ENCODE data around the gene C8G.

C8G gene

GRCh38 chr9:136951541-136952320, 6.7 kb downstream of the C8G start, which contains the start of gene LCN12:
Gene LCN12 (plus strand): TSS chr9:136952273. CDS start chr9:136952328, 55 bp downstream.
- no peak within 1 kb of the TSS for H3K4me3 ChIP-seq (ENCODE audit: low read length)
- H3K9me3 ChIP-seq (ENCODE audit: insufficient read depth, low read depth, low read length): no peaks in the 10 kb centered on the region
- H3K27ac ChIP-seq (ENCODE audit: low read depth, low read length): no peak within 1 kb of the TSS
- peaks cover 7% of the 10 kb centered on the region for H3K4me1 ChIP-seq (ENCODE audit: insufficient read depth, low read length)
- no peaks in the 10 kb centered on the region for H3K27me3 ChIP-seq (ENCODE audit: insufficient read depth, low read length)
- WGBS: 88% methylated on average over 14 of the region's 14 CpGs
- no peaks in the 10 kb centered on the region for H3K36me3 ChIP-seq (ENCODE audit: insufficient read depth, low read length)
- H3K9ac ChIP-seq (ENCODE audit: low read depth, low read length): no peak within 1 kb of the TSS

- peaks cover 7% of the 10 kb centered on the region for H3K4me1 ChIP-seq (ENCODE audit: insufficient read depth, low read length)
- H3K9me3 ChIP-seq (ENCODE audit: insufficient read depth, low read depth, low read length): no peaks in the 10 kb centered on the region
- H3K27me3 ChIP-seq (ENCODE audit: insufficient read depth, low read length): no peaks in the 10 kb centered on the region
- WGBS: 87% methylated on average over 15 of the region's 15 CpGs
- no peak overlapping the region for H3K4me3 ChIP-seq (ENCODE audit: low read length)
- no peak overlapping the region for H3K27ac ChIP-seq (ENCODE audit: low read depth, low read length)
- no peak overlapping the region for H3K9ac ChIP-seq (ENCODE audit: low read depth, low read length)
- no peaks in the 10 kb centered on the region for H3K36me3 ChIP-seq (ENCODE audit: insufficient read depth, low read length)
Observed at GRCh38 chr9:136952321-136952850, 7.3 kb downstream of the C8G start.

- no peak overlapping the region for H3K9ac ChIP-seq (ENCODE audit: low read depth, low read length)
- H3K9me3 ChIP-seq (ENCODE audit: insufficient read depth, low read depth, low read length): no peaks in the 10 kb centered on the region
- no peak overlapping the region for H3K4me3 ChIP-seq (ENCODE audit: low read length)
- H3K36me3 ChIP-seq (ENCODE audit: insufficient read depth, low read length): no peaks in the 10 kb centered on the region
- no peaks in the 10 kb centered on the region for H3K27me3 ChIP-seq (ENCODE audit: insufficient read depth, low read length)
- 92% methylated on average over 44 of the region's 44 CpGs for WGBS
- H3K4me1 ChIP-seq (ENCODE audit: insufficient read depth, low read length): peaks cover 7% of the 10 kb centered on the region
- H3K27ac ChIP-seq (ENCODE audit: low read depth, low read length): no peak overlapping the region
Observed at GRCh38 chr9:136952876-136953770, 8.1 kb downstream of the C8G start.

DNA sequence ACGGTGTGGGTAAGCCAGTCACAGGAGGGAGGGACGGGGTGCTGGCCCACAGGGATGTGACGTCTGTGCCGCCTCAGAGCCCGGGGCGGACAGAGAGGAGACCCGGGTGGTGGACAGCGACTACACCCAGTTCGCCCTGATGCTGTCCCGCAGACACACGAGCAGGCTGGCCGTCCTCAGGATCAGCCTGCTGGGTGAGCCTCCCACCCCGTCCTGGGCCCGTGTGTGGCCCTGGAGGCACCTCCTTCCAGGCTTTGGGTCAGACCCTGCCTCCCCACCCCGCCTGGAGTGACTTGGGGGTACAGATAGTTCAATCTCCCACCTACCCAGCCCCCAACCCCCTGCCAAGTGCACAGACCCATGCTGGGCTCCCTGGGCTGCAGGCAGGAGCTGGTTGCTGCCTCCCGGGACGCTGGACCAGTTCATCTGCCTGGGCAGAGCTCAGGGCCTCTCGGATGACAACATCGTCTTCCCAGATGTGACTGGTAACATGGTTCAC, 8.8 kb downstream of the C8G start:
- WGBS: 91% methylated on average over 19 of the region's 19 CpGs
- no peaks in the 10 kb centered on the region for H3K9me3 ChIP-seq (ENCODE audit: insufficient read depth, low read depth, low read length)

GRCh38 chr9:136954270-136955083, 9.4 kb downstream of the C8G start:
- H3K36me3 ChIP-seq (ENCODE audit: insufficient read depth, low read length): no peaks in the 10 kb centered on the region
- H3K4me1 ChIP-seq (ENCODE audit: insufficient read depth, low read length): peaks cover 7% of the 10 kb centered on the region
- no peak overlapping the region for H3K9ac ChIP-seq (ENCODE audit: low read depth, low read length)
- WGBS: 91% methylated on average over 24 of the region's 25 CpGs
- H3K27ac ChIP-seq (ENCODE audit: low read depth, low read length): no peak overlapping the region
- no peaks in the 10 kb centered on the region for H3K9me3 ChIP-seq (ENCODE audit: insufficient read depth, low read depth, low read length)
- H3K27me3 ChIP-seq (ENCODE audit: insufficient read depth, low read length): no peaks in the 10 kb centered on the region
- H3K4me3 ChIP-seq (ENCODE audit: low read length): no peak overlapping the region

More for the DNA sequence above, 8.8 kb downstream of the C8G start:
- no peaks in the 10 kb centered on the region for H3K36me3 ChIP-seq (ENCODE audit: insufficient read depth, low read length)
- H3K27me3 ChIP-seq (ENCODE audit: insufficient read depth, low read length): no peaks in the 10 kb centered on the region
- peaks cover 7% of the 10 kb centered on the region for H3K4me1 ChIP-seq (ENCODE audit: insufficient read depth, low read length)
- no peak overlapping the region for H3K4me3 ChIP-seq (ENCODE audit: low read length)
- H3K9ac ChIP-seq (ENCODE audit: low read depth, low read length): no peak overlapping the region
- H3K27ac ChIP-seq (ENCODE audit: low read depth, low read length): no peak overlapping the region

DNA sequence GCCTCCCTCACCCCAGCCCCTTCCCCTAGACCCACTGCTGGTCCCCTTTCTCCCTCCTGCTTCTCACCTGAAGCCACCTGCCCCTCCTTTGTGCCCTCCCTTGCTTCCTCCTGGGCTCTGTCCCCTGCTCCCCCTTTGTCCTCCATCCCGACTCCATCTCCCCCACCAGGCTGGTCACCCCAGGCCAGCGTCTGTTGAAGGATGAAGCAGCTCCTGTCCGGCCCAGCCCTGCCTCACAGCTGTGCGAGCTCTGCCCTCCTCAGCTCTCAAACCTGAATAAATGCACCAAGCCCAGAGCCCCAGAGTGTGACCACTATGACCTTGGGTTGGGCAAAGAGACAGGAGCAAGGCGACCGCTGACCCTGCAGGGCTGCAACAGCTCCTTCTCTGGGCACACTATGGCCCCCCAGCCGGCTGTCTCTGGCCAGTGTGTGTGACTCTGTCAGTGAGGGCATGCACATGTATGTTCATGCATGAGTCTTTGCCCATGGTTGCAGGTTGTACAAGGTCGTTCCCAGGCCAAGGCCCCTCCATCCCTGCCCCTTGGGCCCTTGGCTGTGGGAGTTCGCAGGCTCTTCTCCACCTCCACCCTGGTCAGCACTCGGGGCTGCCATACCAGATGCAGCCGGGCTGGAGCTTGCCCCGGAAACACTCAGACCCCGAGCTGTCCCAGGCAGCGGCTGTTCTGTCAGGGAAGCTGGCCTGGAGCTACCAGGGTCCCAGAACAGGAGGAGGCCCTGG, 10.3 kb downstream of the C8G start:
- no peak overlapping the region for H3K9ac ChIP-seq (ENCODE audit: low read depth, low read length)
- H3K4me1 ChIP-seq (ENCODE audit: insufficient read depth, low read length): peaks cover 4% of the 10 kb centered on the region
- no peaks in the 10 kb centered on the region for H3K9me3 ChIP-seq (ENCODE audit: insufficient read depth, low read depth, low read length)
- 86% methylated on average over 14 of the region's 14 CpGs for WGBS
- no peaks in the 10 kb centered on the region for H3K36me3 ChIP-seq (ENCODE audit: insufficient read depth, low read length)
- H3K27me3 ChIP-seq (ENCODE audit: insufficient read depth, low read length): no peaks in the 10 kb centered on the region
- H3K27ac ChIP-seq (ENCODE audit: low read depth, low read length): no peak overlapping the region
- no peak overlapping the region for H3K4me3 ChIP-seq (ENCODE audit: low read length)

- Histone ChIP-seq H3K4me3 (ENCODE audit: low read length) (no peak overlapping the region), H3K27ac (ENCODE audit: low read depth, low read length) (no peak overlapping the region), H3K36me3 (ENCODE audit: insufficient read depth, low read length) (no peaks in the 10 kb centered on the region), H3K9ac (ENCODE audit: low read depth, low read length) (no peak overlapping the region), H3K9me3 (ENCODE audit: insufficient read depth, low read depth, low read length) (no peaks in the 10 kb centered on the region), H3K27me3 (ENCODE audit: insufficient read depth, low read length) (no peaks in the 10 kb centered on the region), H3K4me1 (ENCODE audit: insufficient read depth, low read length) (no peaks in the 10 kb centered on the region)
- 91% methylated on average over 9 of the region's 9 CpGs for WGBS
Observed at GRCh38 chr9:136955943-136956335, 10.9 kb downstream of the C8G start.

- H3K27me3 ChIP-seq (ENCODE audit: insufficient read depth, low read length): no peaks in the 10 kb centered on the region
- no peaks in the 10 kb centered on the region for H3K36me3 ChIP-seq (ENCODE audit: insufficient read depth, low read length)
- H3K27ac ChIP-seq (ENCODE audit: low read depth, low read length): no peak overlapping the region
- H3K9me3 ChIP-seq (ENCODE audit: insufficient read depth, low read depth, low read length): no peaks in the 10 kb centered on the region
- H3K4me3 ChIP-seq (ENCODE audit: low read length): no peak overlapping the region
- no peaks in the 10 kb centered on the region for H3K4me1 ChIP-seq (ENCODE audit: insufficient read depth, low read length)
- WGBS: 93% methylated on average over 4 of the region's 4 CpGs
- no peak overlapping the region for H3K9ac ChIP-seq (ENCODE audit: low read depth, low read length)
Observed at GRCh38 chr9:136956604-136957003, 11.6 kb downstream of the C8G start.

DNA sequence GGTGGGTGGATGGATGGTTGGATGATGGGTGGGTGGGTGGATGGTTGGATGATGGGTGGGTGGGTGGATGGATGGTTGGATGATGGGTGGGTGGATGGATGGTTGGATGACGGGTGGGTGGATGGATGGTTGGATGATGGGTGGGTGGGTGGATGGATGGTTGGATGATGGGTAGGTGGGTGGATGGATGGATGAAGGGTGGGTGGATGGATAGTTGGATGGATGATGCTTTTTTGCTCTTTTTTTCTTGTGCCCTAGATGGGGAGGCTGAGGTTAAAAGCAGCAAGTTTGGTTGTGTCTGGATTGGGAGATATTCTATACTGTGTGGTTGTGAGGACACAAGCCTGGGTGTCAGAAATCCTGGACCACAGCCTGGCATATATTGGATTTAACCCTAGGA, 12.4 kb downstream of the C8G start:
- Histone ChIP-seq H3K36me3 (ENCODE audit: insufficient read depth, low read length) (no peaks in the 10 kb centered on the region), H3K27me3 (ENCODE audit: insufficient read depth, low read length) (no peaks in the 10 kb centered on the region), H3K9ac (ENCODE audit: low read depth, low read length) (no peak overlapping the region), H3K9me3 (ENCODE audit: insufficient read depth, low read depth, low read length) (no peaks in the 10 kb centered on the region), H3K4me3 (ENCODE audit: low read length) (no peak overlapping the region), H3K27ac (ENCODE audit: low read depth, low read length) (no peak overlapping the region), H3K4me1 (ENCODE audit: insufficient read depth, low read length) (no peaks in the 10 kb centered on the region)
- 100% methylated on average over 1 of the region's 1 CpG for WGBS

- no peak overlapping the region for H3K4me3 ChIP-seq (ENCODE audit: low read length)
- no peaks in the 10 kb centered on the region for H3K27me3 ChIP-seq (ENCODE audit: insufficient read depth, low read length)
- 90% methylated on average over 6 of the region's 6 CpGs for WGBS
- no peaks in the 10 kb centered on the region for H3K36me3 ChIP-seq (ENCODE audit: insufficient read depth, low read length)
- no peaks in the 10 kb centered on the region for H3K9me3 ChIP-seq (ENCODE audit: insufficient read depth, low read depth, low read length)
- H3K9ac ChIP-seq (ENCODE audit: low read depth, low read length): no peak overlapping the region
- H3K27ac ChIP-seq (ENCODE audit: low read depth, low read length): no peak overlapping the region
- no peaks in the 10 kb centered on the region for H3K4me1 ChIP-seq (ENCODE audit: insufficient read depth, low read length)
Observed at GRCh38 chr9:136957901-136958300, 12.9 kb downstream of the C8G start.

Measured in HUES64 (cell line).